HG02885 (cell line): ENCODE measurements around the gene CDC42BPB.

Source experiments
- ATAC-seq: cut with Tn5 transposase; IDR thresholded peaks from one replicate; pipeline ENCODE4 v1.9.1; 2021; ENCODE audit warnings: mild to moderate bottlenecking; ENCODE audit not compliant: unreplicated experiment, poor library complexity

Gene CDC42BPB

GRCh38 chr14:102949801-102950451 is 107.4 kb downstream of the CDC42BPB start:
- no peak for ATAC-seq

- no peak for ATAC-seq
Observed at GRCh38 chr14:102949062-102949800, 108.1 kb downstream of the CDC42BPB start.

- ATAC-seq = no peak
Observed at GRCh38 chr14:102948698-102949061, 108.7 kb downstream of the CDC42BPB start.

GRCh38 chr14:102947321-102948103 is 109.8 kb downstream of the CDC42BPB start:
- no peak for ATAC-seq

DNA sequence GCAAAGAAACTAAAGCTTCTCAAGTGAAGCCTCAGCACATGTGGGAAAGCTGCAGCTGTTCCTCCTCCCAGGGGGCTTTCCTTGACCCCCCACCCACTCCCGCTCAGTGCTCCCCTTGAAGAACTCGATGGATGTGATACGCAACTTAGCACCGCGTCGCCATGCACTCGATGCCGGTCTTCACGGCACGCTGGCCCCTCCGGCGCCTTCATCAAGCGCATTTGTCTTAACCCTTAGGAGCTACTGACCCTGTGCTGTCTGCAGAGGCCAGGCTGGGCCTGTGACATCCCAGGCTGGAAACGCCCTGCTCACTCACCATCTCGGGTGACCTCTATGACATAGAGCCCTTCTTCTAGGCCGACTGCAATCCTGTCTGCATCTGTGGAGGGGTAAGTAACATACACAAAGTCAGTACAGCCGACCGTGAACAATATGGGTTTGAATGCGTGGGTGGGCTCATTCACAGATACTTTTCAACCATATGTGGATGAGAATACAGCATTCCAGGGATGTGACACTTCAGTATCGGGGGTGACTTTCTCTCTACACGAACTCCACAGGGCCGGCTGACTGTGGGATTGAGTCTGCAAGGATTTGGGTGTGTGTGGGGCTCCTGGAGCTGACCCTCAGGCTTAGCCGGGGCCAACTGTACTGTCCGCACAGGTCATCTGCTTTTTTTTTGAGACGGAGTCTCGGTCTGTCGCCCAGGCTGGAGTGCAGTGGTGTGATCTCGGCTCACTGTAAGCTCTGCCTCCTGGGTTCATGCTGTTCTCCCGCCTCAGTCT is 111.8 kb downstream of the CDC42BPB start:
- ATAC-seq = no peak

GRCh38 chr14:102944448-102945330 is 112.7 kb downstream of the CDC42BPB start:
- ATAC-seq = no peak

DNA sequence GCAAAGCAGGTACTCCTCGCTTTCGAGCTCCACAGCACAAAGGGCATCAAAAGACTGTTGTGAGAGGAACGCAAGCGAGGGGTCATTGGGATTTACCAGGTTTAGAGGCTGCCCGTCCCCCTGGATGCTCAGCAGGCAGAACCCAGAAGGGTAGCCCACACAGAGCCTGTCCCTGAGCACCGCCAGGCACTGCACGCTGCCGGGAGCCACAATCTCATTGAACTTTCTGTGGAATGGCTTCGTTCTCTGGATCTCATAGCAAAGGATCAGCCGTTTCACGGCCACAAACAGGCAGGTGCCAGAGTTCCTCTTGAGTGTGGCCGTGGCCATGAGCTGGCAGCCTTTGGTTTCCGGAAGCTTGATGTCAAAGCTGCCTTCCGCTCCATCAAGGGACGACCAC is 113.4 kb downstream of the CDC42BPB start:
- ATAC-seq = no peak

GRCh38 chr14:102943454-102943853 is 113.9 kb downstream of the CDC42BPB start:
- no peak for ATAC-seq

DNA sequence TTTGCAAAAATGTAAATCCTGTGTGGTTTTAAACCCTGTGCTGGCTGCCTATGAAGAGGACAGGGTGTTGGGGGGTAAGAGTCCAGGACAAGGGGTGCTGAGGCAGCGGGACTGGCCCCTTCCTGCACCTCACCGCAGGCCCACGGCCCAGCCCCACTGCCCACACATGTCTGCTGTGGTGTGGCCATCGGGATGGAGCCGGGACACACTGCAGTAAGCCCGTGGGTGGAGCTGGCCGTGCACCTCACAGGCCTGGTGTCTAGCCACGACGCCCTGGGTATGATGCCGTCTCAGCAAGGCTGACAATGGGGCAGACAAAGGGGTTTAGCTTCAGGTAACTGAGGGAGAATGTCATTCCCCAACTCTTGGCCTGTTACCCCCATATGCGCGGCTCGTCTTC is 115.3 kb downstream of the CDC42BPB start:
- ATAC-seq = no peak

DNA sequence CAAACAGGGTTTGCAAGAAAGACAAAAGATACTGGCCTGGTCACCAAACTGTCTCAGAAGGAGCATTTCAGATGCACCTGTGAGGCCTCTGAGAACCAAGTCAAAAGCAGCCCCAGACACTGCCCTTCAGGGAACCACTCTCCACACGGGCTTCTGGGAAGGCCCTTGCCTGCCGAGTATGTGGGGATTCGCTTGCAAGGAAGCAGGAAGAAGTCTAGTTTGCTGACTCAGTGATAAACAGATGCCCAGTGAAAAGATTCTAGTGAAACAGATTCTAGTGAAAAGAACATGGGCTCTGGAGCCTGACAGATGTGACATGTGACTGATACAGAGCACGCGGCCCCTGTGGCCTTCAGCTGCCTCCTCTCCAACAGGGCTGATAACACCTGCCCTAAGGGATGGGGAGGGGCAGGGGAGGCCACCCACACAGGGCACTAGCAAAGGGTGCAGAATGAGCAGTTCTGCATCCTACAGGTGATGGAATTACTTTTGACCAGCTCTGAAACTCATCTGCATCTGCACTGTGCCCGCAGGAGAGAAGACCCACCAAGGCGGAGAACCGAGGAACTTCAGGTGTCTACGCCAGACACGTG is 115.8 kb downstream of the CDC42BPB start:
- ATAC-seq = no peak

GRCh38 chr14:102940729-102941362 is 116.5 kb downstream of the CDC42BPB start:
- ATAC-seq = no peak

GRCh38 chr14:102939820-102940561 is 117.4 kb downstream of the CDC42BPB start:
- ATAC-seq = no peak

GRCh38 chr14:102939329-102939728 is 118.0 kb downstream of the CDC42BPB start:
- ATAC-seq = no peak

GRCh38 chr14:102938191-102938590 is 119.2 kb downstream of the CDC42BPB start:
- ATAC-seq = no peak

- ATAC-seq = no peak
Observed at GRCh38 chr14:102937331-102938175, 119.8 kb downstream of the CDC42BPB start.

DNA sequence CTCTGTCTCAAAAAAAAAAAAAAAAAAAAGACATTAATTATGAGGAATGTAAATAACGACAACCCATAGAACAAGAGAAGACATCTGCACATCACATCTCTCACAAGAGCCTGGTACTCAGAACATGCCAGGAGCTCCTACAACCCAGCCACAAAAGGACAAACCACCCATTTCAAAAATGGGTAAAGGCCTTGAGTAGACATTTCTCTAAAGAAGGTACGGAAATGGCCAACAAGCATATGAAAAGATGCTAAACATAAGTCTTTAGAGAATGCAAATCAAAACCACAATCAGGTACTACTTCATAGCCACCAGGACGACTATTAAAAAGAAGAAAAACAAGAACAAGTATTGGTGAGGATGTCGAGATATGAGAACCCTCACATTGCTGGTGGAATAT is 121.6 kb downstream of the CDC42BPB start:
- no peak for ATAC-seq

DNA sequence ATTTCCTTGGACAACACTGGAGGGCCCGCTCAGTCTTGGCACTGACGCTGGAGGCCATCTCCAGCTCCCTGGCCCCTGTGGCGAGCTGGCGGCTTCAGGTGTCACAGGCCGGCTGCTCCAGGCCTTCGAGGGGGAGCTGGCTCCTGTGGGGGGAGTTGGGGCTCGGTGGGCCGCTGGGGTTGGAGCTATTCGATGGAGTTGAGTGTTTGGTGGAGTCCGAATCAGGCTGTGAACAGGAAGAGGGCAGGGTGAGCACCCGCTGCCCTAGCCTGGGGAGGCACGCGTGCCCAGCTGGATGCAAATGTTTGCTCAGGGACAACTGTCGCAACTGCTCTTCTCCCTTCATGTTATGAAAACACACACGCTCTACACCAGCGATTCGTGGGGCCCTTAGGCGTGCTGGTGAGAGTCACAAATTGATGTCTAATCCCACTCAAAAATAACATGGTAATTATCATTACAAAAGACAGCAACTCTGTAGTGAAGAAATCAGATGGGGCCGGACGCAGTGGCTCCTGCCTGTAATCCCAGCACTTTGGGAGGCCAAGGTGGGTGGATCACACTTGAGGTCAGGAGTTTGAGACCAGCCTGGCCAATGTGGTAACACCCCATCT is 123.6 kb downstream of the CDC42BPB start:
- ATAC-seq = no peak
